ENCODE results near the gene TOMM6. TPM values are rescaled to one million over a fixed set of nuclear protein-coding genes. Genes with fewer than 3 reads are reported as not detected.

The TOMM6 gene
- total RNA-seq, 1 donor from 2014 or later, result 51.7 TPM

DNA sequence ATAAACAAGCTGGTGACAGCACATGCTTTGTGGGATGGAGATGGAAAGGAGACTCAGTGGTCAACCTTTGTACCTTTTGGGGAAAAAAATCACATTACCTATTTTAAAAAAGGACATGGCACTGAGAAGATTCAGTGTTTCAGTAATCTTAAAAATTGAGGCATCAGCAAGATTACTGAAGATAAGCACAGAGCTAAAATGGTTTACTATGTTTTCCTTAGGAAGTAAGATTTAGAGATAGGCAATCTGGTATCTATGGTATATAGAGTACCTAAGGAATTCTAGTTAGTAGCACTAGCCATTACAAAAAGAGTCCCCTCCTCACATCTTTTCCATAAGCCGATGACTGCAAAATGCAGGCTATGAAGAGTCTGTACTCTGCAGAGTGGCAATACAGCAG lies 35.7 kb downstream of the TOMM6 start:
- DNase-seq (ENCODE audit: low read depth in 2 of 2), result no peak

DNA sequence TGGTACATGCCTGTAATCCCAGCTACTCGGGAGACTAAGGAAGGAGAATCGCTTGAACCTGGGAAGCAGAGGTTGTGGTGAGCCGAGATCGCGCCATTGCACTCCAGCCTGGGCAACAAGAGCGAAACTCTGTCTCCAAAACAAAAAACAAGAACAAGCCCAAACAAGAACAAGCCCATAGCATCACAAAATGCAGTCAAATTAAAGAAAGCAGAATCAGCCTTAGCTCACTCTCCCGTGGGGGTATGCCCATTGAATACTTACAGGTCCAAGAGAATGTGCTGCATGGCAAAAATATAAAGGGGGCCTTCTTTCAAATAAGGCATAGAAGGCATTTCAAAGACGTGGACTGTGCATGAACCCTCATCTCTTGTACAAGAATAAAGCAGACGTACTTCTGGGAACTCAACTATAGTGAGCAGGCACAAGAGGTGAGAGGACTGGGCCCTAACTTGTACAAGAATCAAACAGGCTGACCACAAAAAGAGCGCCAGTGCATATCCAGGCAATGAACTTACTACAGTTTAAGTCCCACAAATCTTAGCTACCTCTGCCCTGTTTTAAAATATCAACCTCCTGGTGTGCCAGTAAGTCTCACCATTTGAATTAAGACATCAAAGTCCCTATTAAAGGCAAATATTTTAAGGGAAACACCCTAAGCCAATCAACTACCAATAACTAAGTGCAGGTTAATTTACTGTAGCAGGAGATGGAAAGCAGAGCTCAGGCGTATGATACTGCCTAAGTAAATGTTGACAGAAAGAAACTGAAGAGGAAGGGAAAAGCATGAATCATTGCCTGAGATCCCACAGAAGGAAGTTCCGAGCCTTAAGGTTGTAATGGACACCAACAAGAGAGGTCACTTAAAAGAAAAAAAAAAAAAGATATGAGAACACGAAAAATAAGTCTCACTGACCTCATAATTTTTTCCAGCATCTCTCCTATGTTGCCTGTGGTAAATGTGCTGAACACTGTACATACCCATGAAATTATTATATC lies 37.4 kb downstream of the TOMM6 start:
- DNase-seq (ENCODE audit: low read depth in 2 of 2), result peak in 1 of 2 donors; percentile 92

DNA sequence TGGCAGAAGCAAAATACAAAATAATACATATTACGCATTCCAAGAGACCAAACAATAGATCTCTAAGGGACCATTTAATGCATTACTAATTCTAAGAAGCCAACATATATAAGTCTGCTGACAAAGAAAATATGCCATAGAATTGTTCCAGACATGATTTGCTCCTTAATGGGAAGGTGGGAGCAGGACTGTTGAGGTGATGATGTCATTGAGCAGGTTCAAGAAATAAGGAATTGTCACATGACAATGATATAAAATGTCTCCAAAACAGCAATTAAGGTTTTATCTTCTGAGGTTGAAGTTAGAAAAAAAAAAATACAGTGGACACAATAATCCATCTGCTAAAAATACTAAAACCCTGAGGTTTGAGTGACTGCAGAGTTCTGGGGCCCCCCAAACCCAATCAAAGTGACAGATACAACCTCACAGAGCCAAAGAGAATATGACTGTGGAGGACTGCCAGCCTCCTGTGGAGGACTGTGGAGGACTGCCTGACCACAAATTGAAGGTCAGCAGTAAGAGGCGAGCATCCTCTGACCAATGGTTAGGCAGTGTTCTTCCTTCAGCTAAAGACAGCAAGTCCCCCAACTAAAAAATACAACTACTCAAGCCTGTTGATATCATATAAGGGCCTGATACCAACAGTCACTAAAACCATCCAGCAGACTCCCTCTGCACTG lies 39.0 kb downstream of the TOMM6 start:
- no peak for DNase-seq (ENCODE audit: low read depth in 2 of 2)

DNA sequence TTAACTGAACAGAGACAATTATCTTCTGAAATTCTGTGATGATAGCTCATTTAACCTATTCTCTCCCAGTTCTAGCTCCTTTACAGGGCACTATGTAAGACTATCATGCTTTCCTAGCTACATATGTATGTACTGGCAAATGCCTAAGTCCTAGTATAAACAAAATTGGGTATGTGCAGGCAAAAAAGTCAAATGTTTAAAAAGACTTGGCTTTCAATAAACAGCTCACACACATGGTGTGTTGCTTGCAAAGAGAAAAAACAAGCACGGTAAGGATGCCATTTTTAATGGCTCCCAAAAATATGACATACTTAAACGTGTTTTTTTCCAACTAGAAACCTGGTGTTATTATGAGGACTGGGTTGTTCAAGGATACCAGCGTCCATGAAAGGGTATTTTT lies 44.8 kb downstream of the TOMM6 start:
- DNase-seq (ENCODE audit: low read depth in 2 of 2), result no peak

DNA sequence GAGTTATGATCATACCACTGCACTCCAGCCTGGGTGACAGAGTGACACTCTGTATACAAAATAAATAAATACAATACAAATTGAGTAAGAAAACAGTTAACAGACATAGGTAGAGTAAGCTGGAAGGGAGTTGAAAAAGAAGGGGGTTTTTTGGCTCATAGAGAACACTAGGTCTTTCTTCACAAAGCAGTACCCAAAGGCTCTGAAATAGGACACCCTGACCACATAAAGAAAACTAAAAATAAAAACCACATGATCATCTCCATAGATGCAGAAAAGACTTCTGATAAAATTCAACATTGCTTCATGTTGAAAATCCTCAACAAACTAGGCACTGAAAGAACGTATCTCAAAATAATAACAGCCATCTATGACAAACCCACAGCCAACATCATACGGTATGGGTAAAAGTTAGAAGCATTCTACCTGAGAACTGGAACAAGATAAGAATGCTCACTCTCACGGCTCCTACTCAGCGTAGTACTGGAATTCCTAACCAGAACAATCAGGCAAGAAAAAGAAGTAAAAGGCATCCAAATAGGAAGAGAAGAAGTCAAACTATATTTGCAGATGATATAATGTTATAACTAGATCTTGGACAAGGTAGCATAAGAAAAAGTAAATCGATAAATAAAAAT lies 48.6 kb downstream of the TOMM6 start:
- no peak for DNase-seq (ENCODE audit: low read depth in 2 of 2)

DNA sequence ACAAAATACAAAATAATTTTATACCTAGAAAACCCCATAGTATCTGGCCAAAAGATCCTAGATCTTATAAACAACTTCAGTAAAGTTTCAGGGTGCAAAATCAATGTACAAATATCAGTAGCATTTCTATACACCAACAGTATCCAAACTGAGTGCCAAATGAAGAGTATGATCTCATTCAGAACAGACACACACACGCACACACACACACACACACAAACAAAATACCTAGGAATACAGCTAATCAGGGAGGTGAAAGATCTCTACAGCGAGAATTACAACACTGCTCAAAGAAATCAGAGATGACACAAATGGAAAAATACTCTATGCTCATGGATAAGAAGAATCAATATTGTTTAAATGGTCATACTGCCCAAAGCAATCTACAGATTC lies 49.2 kb downstream of the TOMM6 start:
- no peak for DNase-seq (ENCODE audit: low read depth in 2 of 2)

Other genes starting within 250 kb of the TOMM6 start
- 3.2 and 5.8 TPM in 2 replicates for gene FOXP4, start 241.3 kb upstream of the TOMM6 start, total RNA-seq
- gene MDFI, start 149.2 kb upstream of the TOMM6 start, total RNA-seq, result 38.9 and 56.9 TPM in 2 replicates
- gene TFEB, start 52.1 kb upstream of the TOMM6 start, total RNA-seq, result 5.5 and 7.6 TPM in 2 replicates
- not detected in 2 replicates for gene PGC, start 40.3 kb upstream of the TOMM6 start, total RNA-seq
- gene FRS3, start 7.8 kb upstream of the TOMM6 start, total RNA-seq, result 0.64 and 0.89 TPM in 2 replicates
- 6.4 and 9.5 TPM in 2 replicates for gene PRICKLE4, start 6.9 kb upstream of the TOMM6 start, total RNA-seq
- gene USP49, start 107.7 kb downstream of the TOMM6 start, total RNA-seq, result 1.3 and 2.0 TPM in 2 replicates
- gene MED20, start 133.4 kb downstream of the TOMM6 start, total RNA-seq, result 28.5 and 34.3 TPM in 2 replicates
- 14.8 and 18.8 TPM in 2 replicates for gene BYSL, start 133.8 kb downstream of the TOMM6 start, total RNA-seq
- gene CCND3, start 154.1 kb downstream of the TOMM6 start, total RNA-seq, result 31.3 and 55.6 TPM in 2 replicates

All from dermis microvascular lymphatic vessel endothelial cell (primary cell).